ENCODE data around the gene NUP107.

NUP107 gene

GRCh38 chr12:68773582-68773981 lies 86.8 kb downstream of the NUP107 start:
- no peak for TF ChIP-seq CTCF (IDR thresholded peaks at IDR 0.05; ENCODE audit: control extremely low read depth, extremely low read depth, low read depth, missing control alignments)
- POLR2A ChIA-PET: no interaction called here
- no peak for DNase-seq (ENCODE audit: extremely low spot score)
- CTCF ChIA-PET: interaction anchor here (1.0 to 1.2 kb wide), 2 partner anchors 9 to 34 kb away, joined by 3 to 4 read pairs; partner anchors contain the start of gene MDM2

GRCh38 chr12:68775121-68775630 lies 88.4 kb downstream of the NUP107 start:
- ChIA-PET CTCF (no interaction called here), POLR2A (interaction anchor here (0.6 kb wide), 1 partner anchor 126 kb away, joined by 3 read pairs; no protein-coding TSS in a partner anchor)
- TF ChIP-seq CTCF (IDR thresholded peaks at IDR 0.05; ENCODE audit: control extremely low read depth, extremely low read depth, low read depth, missing control alignments): no peak
- no peak for DNase-seq (ENCODE audit: extremely low spot score)

- ChIA-PET POLR2A (interaction anchor here (0.7 kb wide), 1 partner anchor 20 kb away, joined by 6 read pairs; no protein-coding TSS in a partner anchor), CTCF (interaction anchor here (1.1 kb wide), 1 partner anchor 25 kb away, joined by 3 read pairs; no protein-coding TSS in a partner anchor)
- no peak for TF ChIP-seq CTCF (IDR thresholded peaks at IDR 0.05; ENCODE audit: control extremely low read depth, extremely low read depth, low read depth, missing control alignments)
- DNase-seq (ENCODE audit: extremely low spot score): no peak
These were observed 90.3 kb downstream of the NUP107 start for GRCh38 chr12:68776976-68777610.

- no peak for TF ChIP-seq CTCF (IDR thresholded peaks at IDR 0.05; ENCODE audit: control extremely low read depth, extremely low read depth, low read depth, missing control alignments)
- POLR2A ChIA-PET: no interaction called here
These were observed 92.5 kb downstream of the NUP107 start for GRCh38 chr12:68779280-68779679.

GRCh38 chr12:68780731-68781130 lies 94.0 kb downstream of the NUP107 start:
- DNase-seq (ENCODE audit: extremely low spot score): no peak
- no peak for TF ChIP-seq CTCF (IDR thresholded peaks at IDR 0.05; ENCODE audit: control extremely low read depth, extremely low read depth, low read depth, missing control alignments)
- CTCF ChIA-PET: interaction anchor here (1.6 kb wide), 1 partner anchor 13 kb away, joined by 5 read pairs; no protein-coding TSS in a partner anchor
- POLR2A ChIA-PET: interaction anchor here (1.1 kb wide), 1 partner anchor 27 kb away, joined by 8 read pairs; no protein-coding TSS in a partner anchor

More at GRCh38 chr12:68779280-68779679, 92.5 kb downstream of the NUP107 start:
- CTCF ChIA-PET: no interaction called here
- no peak for DNase-seq (ENCODE audit: extremely low spot score)

GRCh38 chr12:68781728-68782127 lies 95.0 kb downstream of the NUP107 start:
- ChIA-PET CTCF (interaction anchor here (1.4 to 1.7 kb wide), 3 partner anchors 11 to 50 kb away, joined by 4 to 6 read pairs (median 5); no protein-coding TSS in a partner anchor), POLR2A (no interaction called here)
- no peak for TF ChIP-seq CTCF (IDR thresholded peaks at IDR 0.05; ENCODE audit: control extremely low read depth, extremely low read depth, low read depth, missing control alignments)
- no peak for DNase-seq (ENCODE audit: extremely low spot score)

Data from GM10248 (cell line).